ENCODE measurements around the gene EIF2B2.

DNA sequence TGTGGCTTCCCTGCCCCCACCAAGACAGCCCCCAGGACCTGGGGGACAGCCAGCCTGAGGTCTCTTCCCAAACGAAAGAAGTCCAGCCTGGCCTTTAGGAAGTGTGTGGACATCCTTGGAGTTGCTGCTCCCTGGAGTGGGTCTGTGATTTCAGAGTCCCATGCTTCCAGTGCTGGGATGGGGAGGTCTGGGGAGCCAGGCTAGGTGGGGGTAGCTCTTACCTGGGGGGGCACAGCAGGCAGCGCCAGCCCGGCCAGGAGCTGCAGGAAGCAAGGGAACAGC is 47.8 kb upstream of the EIF2B2 start:
- TF ChIP-seq, protein P1, sequence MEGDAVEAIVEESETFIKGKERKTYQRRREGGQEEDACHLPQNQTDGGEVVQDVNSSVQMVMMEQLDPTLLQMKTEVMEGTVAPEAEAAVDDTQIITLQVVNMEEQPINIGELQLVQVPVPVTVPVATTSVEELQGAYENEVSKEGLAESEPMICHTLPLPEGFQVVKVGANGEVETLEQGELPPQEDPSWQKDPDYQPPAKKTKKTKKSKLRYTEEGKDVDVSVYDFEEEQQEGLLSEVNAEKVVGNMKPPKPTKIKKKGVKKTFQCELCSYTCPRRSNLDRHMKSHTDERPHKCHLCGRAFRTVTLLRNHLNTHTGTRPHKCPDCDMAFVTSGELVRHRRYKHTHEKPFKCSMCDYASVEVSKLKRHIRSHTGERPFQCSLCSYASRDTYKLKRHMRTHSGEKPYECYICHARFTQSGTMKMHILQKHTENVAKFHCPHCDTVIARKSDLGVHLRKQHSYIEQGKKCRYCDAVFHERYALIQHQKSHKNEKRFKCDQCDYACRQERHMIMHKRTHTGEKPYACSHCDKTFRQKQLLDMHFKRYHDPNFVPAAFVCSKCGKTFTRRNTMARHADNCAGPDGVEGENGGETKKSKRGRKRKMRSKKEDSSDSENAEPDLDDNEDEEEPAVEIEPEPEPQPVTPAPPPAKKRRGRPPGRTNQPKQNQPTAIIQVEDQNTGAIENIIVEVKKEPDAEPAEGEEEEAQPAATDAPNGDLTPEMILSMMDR (IDR thresholded peaks at IDR 0.05) = no peak
- TF ChIP-seq POLR2A (IDR thresholded peaks at IDR 0.05) = no peak

Data from lower leg skin (tissue), 3 donors.